SH-SY5Y (cell line): ENCODE results near the gene CASP6.

Experiments used
- GATA2 ChIP-seq: IDR thresholded peaks from 2 replicates; pipeline ENCODE4 v1.6.1; 2011; ENCODE audit warnings: mild to moderate bottlenecking, low read depth, low read length
- GATA3 ChIP-seq: IDR thresholded peaks from 2 replicates; pipeline ENCODE4 v1.6.1; 2011; ENCODE audit warnings: low read depth, mild to moderate bottlenecking, low read length, moderate library complexity

Gene CASP6

DNA sequence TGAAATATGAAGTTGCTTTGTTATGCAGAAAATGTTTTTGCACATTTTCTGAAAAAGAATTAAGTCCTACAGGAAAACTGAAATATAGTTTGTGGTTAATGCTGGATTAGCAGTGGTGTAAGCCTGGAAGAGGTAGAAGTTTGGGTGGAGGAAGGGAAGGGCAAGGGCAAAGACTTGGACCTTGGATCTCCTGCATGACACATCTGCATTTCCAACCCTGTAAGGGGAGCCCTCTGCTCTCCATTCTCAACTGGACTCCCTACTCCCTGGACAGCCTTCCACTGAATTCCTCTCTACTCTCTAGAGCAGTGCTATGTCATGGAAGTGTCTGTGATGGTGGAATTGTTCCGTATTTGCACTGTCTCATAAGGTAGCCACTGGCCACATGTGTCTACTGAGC lies 4.6 kb downstream of the CASP6 start:
- TF ChIP-seq GATA3 (no peak), GATA2 (no peak)

DNA sequence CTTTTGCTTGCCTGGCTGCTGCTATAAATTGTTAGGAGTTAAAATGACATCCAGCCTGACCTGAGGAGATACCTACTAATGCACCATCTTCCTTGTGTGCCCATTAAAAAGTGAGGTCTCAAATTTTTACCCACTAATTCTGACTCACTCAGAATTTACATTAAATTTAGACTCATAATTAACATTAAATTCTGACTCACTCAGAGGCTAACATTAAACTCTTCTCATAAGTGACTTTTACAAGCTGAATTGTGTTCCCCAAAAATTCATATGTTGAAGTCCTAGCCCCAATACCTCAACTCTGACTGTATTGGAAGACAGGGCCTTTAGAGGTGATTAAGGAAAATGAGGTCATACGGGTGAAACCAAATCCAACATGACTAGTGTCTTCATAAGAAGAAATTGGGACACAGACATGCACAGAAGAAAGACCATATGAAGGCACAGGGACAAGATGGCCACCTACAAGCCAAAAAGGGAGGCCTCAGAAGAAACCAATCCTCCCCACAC lies 11.8 kb downstream of the CASP6 start:
- no peak for TF ChIP-seq GATA2
- no peak for TF ChIP-seq GATA3

GRCh38 chr4:109690690-109691410 lies 12.4 kb downstream of the CASP6 start:
- TF ChIP-seq GATA3 (no peak), GATA2 (no peak)

GRCh38 chr4:109684727-109685126 lies 18.5 kb downstream of the CASP6 start:
- TF ChIP-seq GATA3 = no peak
- TF ChIP-seq GATA2 = no peak

DNA sequence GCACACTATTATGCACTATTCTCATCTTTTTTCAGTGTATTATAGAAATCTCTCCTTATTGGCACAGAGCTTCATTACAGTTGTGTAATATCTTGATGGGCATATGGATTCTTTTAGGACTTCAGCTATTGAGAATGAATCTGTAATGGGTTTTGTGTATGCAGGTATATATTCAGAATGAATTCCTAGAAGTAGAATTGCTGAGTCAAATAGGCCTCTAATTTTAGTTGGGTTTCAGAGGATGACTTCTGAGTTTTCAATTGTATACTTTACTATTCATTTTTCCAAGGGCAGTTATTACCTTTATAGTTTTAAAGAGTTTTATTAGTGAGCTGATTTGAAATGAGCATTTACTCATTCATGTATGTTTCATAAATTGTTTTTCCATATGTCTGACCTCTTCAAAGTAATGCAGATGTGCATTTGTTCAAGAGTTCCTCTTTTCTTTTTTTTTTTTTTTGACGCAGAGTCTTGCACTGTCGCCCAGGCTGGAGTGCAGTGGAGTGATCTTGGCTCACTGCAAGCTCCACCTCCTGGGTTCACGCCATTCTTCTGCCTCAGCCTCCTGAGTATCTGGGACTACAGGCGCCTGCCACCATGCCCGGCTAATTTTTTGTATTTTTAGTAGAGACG lies 19.5 kb downstream of the CASP6 start:
- no peak for TF ChIP-seq GATA2
- TF ChIP-seq GATA3 = no peak

GRCh38 chr4:109682875-109683274 lies 20.4 kb downstream of the CASP6 start:
- TF ChIP-seq GATA2 (no peak), GATA3 (no peak)

- TF ChIP-seq GATA2 (no peak), GATA3 (no peak)
Observed at GRCh38 chr4:109676886-109677285, 26.4 kb downstream of the CASP6 start.

- TF ChIP-seq GATA2 (no peak), GATA3 (no peak)
Observed at GRCh38 chr4:109675843-109676242, 27.4 kb downstream of the CASP6 start.

DNA sequence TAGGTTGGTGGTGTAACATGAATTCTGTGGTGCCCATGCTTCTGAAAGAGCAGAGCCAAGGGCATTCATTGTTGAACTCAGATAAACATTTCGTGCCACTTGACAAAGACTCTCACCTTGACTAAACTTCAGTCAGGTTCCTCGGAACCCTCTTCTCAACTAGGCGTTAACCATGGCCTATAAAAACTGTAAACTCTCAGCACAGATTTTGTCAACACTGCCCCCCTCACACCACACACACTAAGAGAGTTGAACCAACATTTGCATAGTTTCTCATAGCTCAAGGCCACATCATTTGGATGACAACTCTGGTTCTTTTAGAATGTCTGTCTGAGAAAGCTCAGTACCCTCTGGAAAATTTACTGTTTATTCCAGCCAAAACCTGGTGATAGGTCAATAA lies 28.1 kb downstream of the CASP6 start:
- TF ChIP-seq GATA2 (no peak), GATA3 (no peak)

GRCh38 chr4:109673303-109673702 lies 29.9 kb downstream of the CASP6 start:
- TF ChIP-seq GATA2 (no peak), GATA3 (no peak)

DNA sequence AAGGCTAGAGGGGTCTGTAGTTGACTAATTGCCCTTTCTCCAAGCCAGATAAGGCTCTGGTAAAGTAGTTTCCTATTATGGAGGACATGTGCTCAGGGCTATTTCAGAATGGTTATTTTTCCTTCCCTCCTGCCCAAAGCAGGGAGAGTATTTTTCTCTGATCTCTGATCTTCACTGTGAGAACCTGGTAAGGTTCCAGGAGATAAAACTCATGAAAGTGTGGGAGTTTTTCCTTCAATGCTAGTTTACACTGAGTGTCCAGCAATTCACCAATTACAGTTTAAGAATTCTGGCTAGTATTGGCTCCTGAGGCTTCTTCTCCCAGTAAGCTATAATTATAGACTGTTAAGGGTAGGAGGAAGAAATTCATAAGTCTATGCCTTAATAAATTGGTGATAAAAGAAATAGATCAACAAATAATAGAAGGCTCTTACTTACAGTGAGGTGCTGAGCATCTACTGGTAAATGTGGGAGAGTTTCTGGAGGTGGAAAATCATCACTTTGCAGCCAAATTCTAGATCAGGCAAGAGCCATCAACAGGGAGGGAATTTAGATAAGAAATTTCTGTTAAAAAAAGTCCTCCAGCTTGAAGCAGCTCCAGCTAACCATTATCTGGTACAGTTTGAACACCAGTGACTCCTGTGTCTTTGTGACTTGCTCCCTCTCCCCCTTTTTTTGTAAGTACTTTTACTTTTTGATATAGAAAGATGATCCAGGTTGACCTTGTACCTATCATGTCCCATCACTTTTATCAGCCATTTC lies 30.9 kb downstream of the CASP6 start:
- no peak for TF ChIP-seq GATA2
- no peak for TF ChIP-seq GATA3

DNA sequence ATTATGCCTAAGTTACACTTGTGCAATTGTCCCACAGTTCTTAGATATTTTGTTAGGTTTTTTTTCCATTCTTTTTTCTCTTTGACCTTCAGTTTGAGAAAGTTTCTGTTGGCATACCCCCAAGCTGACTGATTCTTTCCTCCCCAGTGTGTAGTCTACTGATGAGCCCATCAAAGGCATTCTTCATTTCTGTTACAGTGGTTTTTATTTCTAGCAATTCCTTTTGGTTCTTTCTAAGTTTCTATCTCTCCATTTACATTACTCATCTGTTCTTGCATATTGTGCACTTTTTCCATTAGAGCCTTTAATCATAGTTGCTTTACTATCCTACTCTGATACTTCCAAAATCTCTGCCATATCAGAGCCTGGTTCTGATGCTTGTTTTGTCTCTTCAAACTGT lies 31.9 kb downstream of the CASP6 start:
- TF ChIP-seq GATA2 (no peak), GATA3 (no peak)

DNA sequence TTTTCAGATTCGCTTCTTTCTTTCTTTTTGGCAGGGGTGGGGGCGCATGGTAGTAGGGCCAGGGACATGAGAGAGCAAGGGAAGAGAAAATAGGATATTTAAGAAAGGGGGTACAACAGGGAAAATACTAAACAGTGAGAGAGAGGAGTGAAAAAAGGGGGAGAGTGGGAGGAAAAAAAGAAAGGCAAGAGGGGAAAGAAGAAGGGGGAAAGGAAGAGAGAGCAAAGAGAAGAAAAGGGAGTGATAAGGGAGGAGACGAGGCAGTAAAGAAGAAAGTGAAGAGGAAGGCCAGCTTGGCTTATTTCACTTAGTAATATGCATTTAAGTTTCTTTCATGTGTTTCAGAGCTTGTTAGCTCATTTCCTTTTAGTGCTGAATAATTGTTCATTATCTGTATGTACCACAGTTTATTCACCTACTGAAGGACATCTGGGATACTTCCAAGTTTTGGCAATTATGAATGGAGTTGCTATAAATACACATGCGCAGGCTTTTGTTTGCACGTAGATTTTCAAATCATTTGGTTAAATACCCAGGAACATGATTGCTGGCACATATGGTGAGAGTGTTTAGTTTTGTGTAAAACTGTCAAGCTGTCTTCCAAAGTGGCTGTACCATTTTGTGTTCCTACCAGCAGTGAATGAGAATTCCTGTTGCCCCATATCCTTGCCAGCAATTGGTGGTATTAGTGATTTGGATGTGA lies 37.3 kb downstream of the CASP6 start:
- TF ChIP-seq GATA2 (no peak), GATA3 (no peak)

- TF ChIP-seq GATA2 (no peak), GATA3 (no peak)
Observed at GRCh38 chr4:109662771-109663170, 40.5 kb downstream of the CASP6 start.
